Raji (cell line): ENCODE results near the gene SLC27A1.

ENCODE experiments used
- POLR2A ChIP-seq: IDR thresholded peaks from 2 replicates; pipeline ENCODE4 v1.6.1; 2011; ENCODE audit warnings: low read depth, low read length, control low read depth; ENCODE audit not compliant: insufficient read depth

SLC27A1 gene

DNA sequence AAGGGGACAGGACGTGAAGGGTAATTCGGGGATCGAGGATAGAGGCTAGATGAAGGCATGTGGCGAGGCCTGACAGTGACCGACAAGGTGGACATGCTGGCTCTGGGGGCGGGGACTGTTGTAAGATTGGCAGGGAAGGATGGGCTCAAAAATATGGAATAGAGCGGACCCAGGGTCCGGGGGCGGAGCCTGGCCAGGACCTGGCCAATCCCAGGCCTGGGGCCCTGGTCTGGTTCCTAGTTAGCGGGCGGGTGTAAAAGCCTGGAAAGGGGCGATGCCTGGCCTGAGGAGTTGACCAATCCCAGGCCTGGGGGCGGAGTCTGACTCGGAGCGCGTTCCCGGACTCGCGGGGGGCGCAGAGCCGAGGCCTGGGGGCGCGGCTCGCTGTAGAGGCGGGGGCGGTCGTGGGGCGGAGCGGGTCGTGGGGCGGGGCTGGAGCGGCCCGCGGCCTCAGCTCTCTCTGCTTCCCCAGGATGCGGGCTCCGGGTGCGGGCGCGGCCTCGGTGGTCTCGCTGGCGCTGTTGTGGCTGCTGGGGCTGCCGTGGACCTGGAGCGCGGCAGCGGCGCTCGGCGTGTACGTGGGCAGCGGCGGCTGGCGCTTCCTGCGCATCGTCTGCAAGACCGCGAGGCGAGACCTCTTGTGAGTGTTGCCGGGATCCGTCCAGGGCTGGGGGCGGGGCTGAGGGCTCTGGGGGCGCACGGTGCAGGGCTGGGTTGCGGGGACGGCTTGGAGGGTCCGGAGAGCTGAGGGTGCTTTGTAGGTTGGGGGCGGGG is at the start of gene SLC27A1:
Gene SLC27A1 (plus strand): TSS at position 457 of the 774 bp plus-strand sequence. CDS start 17 bp downstream, at position 474.
- no peak; the same call in 1 of the 2 replicates for TF ChIP-seq POLR2A

DNA sequence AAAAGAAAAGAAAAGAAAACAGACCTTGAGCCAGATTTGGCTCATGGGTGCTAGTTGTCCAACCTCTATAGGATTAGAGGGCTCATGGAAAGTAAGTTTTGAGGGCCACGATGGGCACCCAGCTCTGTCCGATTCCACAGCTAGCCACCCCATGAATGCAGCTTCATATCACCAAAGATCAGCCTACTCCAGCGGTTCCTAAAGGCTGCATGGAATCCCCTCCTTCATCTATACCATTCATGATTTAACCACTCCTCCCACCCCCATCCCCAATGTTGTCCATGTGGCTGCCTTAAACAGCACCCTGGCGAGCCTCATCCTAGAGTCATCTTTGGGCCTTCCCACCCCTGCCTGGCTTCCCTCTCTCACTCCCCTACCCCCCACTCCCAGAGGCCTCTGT is 48.4 kb upstream of the SLC27A1 start:
- TF ChIP-seq POLR2A: no peak

- no peak for TF ChIP-seq POLR2A
These were observed 46.7 kb upstream of the SLC27A1 start for GRCh38 chr19:17423429-17424208.

DNA sequence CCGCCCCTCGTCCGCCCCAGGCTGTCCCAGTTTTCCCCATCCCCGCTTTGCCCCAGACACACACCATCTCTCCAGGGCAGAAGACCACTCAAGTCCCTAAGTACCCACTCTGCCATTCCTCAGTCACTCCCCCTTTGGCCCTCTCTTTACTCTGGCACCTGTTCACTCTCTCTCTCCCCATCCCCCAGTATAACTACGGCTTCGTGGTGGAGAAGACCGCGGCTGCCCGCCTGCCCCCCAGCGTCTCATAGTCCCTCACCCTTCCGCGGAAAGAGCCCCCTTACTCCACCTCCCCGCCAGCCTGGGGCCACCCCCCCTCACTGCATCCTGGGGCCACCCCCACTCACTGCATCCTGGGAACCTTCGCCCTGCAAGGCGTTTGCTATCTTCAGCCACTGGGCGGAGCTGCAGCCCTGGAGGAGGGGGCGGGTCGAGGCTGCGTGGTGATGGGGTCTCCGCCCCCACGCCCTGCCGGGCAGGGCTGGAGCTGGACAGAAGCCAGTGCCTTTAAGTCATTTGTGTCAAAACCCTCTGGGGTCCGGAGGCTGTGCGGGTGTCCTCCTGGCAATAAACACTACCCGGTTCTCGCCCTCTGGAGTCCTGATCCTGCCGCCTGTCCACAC is 45.5 kb upstream of the SLC27A1 start:
- TF ChIP-seq POLR2A: no peak

GRCh38 chr19:17429641-17430113 is 40.6 kb upstream of the SLC27A1 start:
- TF ChIP-seq POLR2A: no peak

GRCh38 chr19:17431417-17431816 is 38.9 kb upstream of the SLC27A1 start:
- no peak for TF ChIP-seq POLR2A

GRCh38 chr19:17435218-17435617 is 35.1 kb upstream of the SLC27A1 start:
- TF ChIP-seq POLR2A: no peak

GRCh38 chr19:17436094-17436873 is 34.0 kb upstream of the SLC27A1 start:
- TF ChIP-seq POLR2A: no peak

DNA sequence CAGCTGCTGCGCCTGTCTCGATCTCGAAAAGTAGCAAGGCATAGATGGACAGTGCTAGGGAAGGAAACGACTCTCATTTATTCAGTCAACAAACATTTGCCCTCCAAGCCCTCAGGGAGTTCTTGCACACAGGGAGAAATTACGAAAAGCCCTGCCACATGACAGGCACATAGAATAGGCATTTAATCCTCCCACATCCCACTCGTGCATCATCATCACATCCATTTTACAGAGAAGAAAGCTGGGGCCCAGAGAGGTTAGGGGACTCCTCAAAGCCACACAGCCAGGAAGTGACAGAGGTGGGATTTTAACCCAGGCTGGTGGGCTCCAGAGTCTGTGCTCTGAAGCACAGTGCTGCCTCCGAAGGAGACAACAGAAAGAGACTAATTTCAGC is 33.5 kb upstream of the SLC27A1 start:
- TF ChIP-seq POLR2A: no peak

- no peak for TF ChIP-seq POLR2A
These were observed 28.9 kb upstream of the SLC27A1 start for GRCh38 chr19:17441241-17442021.

- TF ChIP-seq POLR2A: no peak
These were observed 24.7 kb upstream of the SLC27A1 start for GRCh38 chr19:17445526-17446165.

GRCh38 chr19:17447704-17448130 is 22.6 kb upstream of the SLC27A1 start:
- no peak for TF ChIP-seq POLR2A

DNA sequence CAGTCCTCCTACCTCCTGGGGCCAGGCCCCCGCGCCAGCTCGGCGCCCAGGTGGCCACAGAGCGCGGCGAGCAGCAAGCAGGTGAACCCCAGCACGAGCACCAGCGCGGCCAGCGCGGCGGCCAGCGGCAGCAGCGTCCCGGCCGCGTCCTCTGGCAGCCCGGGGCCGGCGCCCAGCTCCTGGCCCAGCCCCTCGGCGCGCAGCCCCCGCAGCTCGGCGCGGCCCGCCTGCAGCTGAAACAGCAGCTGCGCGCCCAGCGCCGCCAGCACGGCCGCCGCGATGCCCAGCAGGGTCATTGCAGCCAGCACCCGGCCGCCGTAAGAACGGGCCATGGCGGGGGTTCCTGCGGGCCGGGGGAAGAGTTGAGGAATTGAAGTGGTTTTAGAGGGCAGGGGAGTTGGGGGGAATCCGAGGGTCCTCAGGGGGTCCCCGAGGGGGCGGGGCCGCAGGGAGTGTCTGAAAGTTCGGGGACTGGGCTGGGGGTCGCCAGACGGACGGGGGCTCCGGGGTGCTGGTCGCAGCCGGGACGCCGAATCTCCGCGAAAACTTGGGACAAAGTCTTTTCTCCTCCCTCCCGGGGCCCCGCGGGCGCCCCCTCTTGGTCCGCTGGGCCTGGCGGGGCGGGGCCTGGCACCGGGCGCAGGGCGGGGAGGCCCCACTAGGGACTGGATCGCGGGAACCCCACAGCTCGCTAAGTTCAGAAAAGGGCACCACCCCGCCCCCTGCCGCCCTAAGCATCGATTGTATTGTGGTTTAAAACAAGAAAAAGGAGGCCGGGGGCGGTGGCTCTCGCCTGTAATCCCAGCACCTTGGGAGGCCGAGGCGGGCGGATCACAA is 22.0 kb upstream of the SLC27A1 start, which contains the start of gene TMEM221:
Gene TMEM221 (minus strand): TSS at position 538 of the 837 bp plus-strand sequence. CDS start 206 bp downstream, at position 332.
- TF ChIP-seq POLR2A: no peak
